Right kidney (tissue), 1 donor: ENCODE measurements around the gene LHPP.

Experiments used
- DNase-seq: peaks from one replicate; pipeline ENCODE4 v3.0.0-alpha.2; 2016

Gene LHPP

DNA sequence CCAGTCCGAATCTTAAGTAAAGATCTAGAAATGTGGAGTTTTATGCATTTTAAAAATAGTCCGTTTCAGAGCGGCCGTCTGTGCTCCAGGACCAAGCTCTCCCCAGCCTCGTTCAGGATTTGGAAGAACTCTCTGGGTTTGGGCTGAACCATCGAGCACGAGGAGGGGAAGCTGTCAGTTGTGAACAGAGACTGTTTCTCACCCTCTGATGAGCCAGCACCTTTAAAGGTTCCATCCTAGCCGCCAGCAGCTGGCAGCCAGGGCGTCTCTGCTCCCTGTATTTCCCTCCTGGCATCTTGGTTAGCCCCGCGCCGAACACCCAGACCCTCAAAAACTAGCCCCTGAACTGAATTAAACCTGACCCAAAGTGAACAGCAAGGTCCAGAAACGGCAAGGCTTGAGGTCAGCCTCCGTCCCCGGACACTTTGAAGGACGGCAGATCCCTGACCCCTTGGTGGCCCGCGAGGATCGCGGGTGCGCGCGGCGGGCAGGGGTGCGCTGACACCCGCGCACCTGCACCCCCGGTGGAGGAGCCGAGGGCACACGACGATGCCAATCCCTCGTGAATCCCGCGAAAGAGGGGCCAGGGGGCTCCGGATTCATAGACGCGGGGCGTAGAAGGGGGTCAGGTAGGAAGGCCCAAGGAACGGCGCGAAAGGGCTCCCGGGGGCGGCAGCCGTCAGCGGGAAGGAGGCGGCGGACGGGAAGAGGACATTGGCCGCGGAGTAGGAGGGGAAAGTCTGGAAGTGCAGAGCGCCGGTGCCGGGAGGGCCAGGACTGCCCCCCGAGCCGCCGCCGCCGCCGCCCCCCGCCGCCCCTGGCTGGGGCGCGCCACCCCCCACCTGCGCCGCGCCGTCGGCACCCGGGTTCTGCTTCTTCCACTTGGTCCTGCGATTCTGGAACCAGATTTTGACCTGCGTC, 14.5 kb upstream of the LHPP start:
- DNase-seq, result no peak

DNA sequence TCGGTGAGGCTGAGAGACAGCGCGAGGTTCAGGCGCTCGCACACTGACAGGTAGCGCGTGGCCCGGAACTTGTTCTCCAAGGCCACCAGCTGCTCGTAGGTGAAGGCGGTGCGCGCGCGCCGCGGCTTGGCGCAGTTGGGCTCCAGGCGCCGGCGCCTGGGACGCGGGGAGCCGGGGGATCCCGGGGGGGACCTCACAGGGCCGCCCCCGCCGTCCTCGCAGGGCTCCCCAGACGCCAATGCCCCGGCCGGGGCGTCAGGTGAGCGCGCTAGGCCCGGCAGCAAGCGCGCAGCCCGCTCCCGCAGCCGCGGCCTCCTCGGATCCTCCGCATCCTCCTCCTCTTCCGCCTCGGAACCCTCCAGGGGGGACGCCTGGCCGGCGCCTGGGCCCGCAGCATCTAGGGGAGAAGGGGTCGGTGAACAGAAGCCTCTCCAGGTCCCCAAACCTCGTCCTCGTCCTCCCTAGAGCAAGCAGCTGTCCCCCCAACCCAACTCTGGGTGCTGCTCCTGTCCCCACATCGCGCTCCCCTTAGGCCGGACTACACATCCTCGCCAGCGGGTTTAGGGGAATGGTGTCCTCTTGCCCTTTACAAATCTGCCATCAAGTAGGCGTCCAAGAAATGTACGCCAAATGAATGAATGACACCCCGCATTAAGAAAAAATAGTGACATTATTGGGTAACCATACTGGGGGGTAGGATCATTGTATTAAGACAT, 13.7 kb upstream of the LHPP start:
- peak; percentile 68 for DNase-seq

DNA sequence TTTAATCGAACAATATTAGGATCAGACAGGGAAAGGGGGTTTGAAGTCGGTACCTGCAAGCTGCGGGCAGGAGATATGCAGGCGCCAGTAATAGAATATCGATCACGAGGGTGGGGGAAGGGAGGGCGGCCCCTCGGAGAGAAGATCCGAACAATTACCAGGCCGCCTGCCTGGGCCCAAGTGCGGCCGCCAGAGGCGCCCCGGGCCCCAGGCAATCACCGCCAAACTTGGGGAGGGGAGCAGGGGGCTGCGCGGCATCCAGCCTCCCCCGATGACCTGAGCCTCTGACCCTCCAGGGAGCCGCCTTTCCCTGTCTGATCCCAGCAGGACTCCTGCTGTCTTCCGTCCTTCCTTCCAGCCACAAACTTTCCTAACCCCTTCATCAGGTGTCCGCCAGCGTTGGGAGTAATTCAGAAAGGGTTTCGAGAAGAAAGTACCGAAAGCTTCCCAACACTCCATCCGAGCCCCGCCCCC, 12.9 kb upstream of the LHPP start:
- peak; percentile 33 for DNase-seq

DNA sequence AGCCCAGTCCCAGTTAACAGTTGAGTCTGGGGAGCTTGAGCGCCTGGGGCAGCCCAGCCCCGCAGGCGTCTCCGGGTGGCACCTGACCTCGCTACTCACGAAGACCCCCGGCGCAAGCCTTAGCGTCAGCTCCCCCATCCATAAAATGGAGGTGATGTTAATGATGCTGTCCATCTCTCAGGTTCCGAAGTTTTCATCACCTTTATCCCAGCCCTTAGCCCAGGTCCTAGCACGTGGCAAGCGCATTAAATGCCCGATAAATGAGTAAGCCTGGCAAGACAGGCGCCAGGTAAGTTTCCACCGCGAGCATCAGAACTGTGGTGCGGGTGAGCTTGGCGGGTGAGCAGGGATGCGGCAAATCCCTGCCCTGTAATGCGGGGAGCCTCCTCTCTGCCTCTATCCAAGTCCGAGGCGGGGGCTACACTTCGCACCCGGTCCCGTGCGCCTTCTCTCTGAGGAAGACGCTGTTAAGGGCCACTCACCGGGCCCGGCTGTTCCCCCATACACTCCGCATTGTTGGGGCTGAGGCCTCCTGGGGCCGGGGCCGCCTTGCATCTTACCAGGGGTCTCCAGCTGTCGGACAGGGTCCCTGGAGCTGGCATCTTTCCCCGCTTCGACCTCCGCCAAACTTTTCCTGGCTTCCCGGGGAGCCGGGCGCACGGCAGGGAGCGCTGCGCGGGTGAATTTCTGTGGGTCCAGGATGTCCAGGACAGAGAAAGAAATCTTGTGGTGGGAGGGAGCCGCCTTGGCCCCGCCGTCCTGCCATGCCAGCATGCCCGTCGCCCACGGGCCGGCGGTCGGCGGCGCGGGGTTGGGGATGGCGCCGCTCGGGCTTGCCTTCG, 12.2 kb upstream of the LHPP start:
- peak; percentile 72 for DNase-seq

DNA sequence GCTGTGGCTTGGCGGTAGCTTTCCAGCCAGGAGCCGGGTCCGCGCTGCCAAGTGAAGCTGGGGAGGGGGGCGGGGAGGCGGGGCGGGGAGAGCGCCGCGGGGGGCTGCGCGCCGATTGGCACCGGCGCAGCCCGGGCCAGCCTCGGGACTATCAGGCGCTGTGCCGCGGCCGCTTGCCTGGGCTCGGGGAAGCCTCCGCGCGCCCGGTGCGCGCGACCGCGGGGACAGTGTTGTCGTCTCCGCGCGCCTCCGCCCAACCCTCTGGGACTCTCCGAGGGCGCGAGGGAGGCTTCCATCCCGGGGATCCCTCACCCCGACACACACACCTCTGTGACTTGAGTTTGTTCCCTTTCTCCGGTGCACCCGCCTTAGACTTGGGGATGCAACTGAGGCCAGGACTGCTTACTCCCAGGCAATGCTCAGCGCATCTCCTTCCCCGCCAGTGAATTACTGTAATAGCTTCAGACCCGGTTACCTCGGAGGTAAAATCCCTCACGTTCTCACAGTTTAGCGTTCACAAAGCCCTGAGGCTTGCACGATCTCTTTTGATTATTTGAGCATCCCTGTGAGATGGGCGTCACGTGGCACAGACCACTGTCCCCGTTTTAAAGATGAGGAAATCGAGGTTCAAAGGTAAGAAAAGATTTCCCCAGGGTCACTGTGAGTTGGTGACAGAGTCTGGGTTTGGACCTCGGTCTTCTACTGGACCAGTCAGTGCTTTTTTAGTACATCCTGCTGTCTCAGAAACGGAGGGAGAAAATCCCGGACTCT, 11.4 kb upstream of the LHPP start, which contains the start of gene NKX1-2:
NKX1-2 (minus strand) TSS at position 24 of the 771 bp plus-strand sequence. CDS start 92 bp downstream, outside the sequence.
- DNase-seq, result peak; percentile 58

DNA sequence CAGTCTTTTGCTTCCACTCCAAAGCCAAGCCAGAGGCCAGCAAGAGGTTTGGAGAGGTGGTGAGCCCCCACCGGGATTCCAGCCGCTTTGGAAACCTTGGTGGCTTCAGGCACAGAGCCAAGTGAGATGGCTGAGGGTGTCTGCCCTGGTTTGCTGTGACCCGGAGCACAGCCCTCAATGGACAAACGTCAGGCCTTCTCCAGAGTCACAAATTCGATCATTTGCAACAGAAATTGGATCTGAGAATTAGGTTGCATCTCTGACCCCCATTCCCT, 10.9 kb upstream of the LHPP start:
- DNase-seq, result no peak

DNA sequence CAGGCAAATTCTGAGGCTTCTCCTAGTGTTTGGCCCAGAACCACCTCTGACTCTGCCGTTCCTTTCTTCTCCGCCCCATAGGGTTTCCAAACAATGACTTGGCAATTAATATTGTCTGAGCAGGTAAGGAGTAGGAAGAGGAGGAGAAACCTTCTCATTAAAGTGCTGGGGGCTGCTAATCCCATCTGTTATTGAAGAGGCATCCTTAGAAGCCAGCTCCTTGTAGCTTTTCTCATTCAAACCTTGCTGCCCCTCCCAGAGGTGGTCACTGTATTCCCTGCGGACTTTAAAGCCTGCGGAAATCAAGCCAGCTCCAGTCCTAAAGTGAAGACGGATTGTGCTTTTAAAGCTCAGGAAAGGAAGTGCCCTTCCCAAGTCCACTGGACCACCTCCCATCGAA, 10.3 kb upstream of the LHPP start:
- no peak for DNase-seq

DNA sequence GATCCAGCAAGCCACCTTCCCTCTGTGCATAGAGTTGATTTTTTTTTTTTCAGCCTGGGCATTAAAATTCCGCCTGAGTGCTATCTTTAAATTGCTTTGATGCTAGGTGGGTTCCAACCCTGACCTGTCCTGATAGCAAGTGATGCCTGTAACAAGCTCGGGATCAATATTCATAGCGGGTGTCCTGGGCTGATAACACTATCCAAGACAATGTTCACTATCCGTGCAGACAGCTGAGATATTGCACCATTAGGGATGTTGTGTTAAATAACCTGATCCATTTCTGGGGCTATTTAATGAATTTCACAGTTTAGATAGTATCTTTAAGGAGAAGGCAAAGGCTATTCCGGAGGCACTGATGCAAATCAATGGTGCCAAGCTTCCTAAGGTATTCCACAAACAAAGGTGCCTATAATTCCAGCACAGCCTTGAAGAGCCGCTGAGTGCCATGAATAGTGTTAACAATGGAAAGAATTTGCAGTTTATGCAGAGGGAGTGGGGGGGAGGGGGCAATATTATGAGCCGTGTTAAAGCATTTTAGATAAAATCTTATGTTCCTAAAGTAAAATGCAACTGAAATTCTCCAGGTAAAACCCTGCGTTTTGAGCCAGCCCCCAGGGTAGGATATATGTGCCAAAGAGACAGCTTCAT, 7.5 kb upstream of the LHPP start:
- no peak for DNase-seq

DNA sequence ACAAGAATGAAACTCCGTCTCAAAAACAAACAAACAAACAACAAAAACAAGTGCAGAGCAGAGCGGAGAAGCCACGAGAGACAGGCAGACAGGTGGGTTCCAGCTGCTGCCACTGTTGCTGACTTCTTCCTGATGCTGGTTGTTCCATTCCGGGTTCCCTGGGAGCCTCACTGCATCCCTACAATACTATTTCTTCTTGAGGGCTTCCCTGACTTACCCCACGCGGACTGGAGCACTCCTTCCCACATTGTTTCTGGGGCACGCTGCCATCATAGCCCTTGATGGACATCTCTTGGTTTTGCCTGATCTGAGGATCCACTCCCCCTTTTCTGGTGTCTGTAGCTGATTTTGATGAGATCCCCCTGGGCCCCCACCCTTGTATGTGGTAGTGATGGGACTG, 6.2 kb upstream of the LHPP start:
- no peak for DNase-seq

DNA sequence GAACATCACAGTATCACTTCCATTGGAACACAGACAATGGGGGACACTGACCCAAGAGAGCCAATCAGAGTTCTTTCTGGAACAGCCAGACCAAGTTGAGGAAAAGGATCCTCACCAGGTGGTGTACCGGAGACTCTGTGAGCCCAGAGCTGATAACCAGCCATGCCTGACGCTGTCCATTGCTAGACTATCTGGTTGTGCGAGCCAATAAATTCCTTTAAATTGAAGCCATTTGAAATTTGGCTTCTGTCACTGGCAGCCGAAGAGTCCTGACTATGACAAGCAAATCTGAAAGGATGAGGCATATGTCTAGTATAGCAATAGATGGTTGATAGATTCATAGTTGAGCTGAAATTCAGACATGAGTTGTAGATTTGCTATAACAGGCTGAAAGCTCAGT, 3.1 kb upstream of the LHPP start:
- DNase-seq, result no peak

DNA sequence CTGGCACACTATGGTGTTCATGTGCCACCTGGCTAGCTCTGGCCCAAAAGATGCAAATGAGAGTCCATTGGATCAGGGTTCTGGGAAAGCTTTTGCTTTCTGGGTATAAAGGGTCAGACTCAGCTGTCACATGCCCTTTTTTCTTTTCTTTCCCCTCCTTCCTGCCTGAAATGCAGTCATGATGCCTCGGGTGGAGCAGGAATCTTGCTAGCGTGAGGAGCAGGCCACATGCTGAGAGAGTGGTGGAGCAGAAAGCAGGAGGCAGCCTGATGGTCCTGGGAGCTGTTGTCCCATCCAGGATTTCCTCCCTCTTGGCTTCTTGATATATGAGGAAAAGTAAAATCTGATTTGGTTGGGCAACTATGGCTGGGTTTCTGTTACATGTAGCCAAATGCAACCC, 2.7 kb upstream of the LHPP start:
- DNase-seq, result no peak

DNA sequence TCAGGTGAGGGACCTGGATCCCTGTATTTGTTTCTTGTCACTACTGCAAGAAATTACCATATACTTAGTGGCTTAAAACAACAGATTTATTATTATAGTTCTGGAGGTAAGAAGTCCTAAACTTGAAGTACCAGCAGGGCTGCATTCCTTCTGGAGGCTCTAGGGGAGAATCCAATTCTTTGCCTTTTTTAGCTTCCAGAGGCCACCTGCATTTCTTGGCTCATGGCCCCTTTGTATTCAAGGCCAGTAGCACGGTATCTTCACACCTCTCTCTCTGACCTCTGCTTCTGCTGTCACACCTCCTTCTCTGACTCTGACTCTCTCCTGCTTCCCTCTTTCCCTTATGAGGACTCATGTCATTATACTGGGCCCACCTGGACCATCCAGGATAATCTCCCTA, 2.2 kb upstream of the LHPP start:
- DNase-seq, result no peak

DNA sequence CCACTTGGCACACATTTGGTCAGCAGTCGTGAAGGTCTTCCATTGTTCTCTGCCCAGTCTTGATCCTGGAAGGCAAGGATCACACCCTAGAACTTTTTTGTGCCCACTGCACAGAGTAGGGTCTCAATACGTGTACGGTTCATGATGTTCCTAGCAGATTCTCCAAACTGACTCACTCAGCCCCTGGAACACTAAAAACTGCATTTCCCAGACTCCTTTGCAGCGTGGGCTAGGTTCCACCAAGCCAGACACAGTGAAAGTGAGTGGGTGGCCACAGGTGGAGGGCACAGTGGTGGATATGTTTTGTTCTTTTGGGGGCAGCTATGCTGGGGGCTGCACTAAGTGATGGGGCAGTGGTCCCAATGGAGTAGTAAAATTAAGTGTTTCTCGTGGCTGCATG, 1.5 kb upstream of the LHPP start:
- DNase-seq, result no peak

DNA sequence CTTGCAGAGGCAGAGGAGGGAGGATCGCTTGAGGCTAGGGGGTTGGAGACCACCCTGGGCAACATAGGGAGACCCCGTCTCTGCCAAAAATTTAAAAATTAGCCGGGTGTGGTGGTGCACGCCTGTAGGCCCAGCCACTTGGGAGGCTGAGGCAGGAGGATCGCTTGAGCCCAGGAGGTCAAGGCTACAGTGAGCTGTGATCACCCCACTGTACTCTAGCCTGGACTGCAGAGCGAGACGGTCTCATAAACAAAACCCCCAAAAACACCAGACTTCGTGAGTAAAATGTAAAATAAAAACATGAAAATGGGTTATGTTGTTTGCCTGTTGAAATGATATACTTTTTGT, 699 bp downstream of the LHPP start:
- DNase-seq, result no peak

DNA sequence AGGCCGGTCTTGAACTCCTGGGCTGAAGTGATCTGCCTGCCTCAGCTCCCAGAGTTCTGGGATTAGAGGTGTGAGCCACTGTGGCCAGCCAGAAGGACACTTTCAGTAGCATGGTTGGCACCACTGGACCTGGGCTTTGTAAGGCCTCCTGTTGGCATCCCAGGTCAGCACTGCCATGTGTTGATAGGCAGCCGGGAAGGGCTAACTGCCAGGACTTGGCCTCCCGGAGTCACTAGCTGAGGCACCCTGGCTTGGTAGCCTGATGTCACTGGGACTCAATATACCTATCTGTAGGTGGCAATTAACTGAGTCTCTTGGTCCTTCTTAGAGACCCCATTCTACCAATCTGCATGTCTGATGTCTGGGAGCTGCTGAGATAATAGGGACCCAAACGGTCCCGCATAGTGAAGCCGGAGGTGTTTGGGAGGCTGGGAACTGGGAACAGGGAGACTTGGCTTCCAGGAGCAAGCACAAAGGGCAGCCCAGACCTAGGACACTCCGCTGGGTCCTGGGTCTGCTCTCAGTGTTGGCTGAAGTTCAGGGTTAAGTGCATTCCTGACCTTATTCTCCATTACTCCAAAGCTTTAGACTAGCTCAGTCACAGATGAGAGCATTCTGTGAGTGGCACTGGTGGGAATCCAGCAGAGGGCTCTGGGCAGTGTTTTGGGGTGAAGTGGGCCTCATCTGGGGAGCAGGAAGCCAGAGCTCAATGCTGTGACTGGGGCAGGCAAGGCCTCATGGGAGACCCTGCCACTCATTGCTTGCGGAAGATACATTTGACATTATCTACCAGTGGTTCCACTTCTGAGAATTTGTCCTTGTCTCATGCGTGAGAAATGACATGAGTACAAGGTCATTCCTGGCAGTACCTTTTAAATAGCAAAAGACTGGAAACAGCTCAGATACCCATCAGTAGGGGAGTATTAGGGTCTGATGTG, 2.7 kb downstream of the LHPP start:
- no peak for DNase-seq

DNA sequence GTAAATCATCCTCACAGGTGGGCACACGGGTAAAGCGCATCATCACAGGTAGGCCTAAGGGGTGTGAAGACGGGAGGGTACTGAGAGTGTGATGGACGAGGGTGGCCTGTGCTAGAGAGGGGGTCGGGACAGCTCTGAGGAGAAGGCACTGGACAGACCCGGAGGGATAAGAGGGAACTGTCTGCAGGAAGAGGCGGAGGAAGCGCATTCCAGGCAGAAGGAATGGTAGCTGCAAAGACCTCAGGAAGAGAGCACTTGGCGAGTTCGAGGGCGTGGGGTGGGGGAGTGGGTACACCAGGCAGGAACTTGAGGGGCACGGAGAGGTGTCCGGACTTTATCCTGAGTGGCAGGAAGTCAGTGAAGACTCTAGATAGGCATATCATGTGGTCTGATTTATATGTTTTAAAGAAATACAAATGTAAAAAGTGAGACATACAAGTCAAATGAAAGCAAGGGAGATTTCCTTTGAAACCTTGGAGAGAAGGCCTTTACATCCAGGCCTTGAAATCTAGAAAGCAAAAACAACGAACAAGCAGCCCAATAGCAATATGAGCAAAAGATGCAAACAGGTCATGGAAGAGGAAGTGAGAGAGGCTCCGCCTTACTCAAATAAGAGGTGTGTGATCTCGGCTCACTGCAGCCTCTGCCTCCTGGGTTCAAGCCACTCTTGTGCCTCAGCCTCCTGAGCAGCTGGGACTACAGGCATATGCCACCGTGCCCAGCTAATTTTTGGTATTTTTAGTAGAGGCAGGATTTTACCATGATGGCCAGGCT, 3.6 kb downstream of the LHPP start:
- no peak for DNase-seq

DNA sequence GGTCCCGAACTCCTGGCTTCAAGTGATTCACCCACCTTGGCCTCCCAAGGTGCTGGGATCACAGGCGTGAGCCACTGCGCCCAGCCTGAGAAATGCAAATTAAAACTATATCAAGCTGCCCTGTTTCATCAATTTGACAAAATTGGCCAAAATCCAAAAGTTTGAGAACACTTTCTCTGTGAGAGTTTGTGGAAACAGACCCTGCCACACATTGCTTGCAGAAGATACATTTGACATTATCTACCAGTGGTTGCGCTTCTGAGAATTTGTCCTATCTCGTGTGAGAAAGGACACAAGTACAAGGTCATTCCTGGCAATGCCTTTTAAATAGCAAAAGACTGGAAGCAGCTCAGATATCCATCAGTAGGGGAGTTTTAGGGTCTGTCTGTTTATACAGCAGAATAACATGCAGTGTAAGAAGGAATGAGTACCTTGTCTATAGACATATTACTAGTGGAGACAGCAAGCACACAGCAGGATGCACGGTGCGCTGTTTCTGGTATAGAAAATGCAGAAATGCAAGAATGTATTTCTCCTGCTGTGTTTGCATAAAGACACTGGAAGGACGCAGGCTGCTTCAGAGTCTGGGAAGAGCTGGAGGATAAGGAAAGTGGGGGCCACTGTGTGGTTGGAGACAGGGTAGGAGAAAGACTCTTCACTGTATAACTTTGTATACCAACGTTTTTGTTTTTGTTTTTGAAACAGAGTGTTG, 4.3 kb downstream of the LHPP start:
- no peak for DNase-seq

DNA sequence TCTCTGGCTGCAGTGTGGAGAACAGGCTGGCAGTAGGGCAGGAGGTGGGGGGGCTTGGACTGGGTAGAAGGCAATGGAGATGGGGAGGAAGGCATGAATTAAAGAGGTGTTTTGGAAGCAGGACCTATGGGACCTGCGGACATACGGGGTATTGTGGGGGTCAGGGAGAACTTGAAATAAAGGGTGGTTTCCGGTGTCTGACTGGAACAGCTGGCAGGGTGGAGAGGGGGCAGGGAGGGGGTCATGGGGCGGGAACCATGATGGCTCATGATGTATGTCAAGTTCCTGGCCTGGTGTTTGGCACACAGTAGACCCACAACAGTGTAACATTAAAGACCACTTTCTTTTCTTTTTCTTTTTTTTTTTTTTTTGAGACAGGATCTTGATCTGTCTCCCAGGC, 5.5 kb downstream of the LHPP start:
- DNase-seq, result no peak

DNA sequence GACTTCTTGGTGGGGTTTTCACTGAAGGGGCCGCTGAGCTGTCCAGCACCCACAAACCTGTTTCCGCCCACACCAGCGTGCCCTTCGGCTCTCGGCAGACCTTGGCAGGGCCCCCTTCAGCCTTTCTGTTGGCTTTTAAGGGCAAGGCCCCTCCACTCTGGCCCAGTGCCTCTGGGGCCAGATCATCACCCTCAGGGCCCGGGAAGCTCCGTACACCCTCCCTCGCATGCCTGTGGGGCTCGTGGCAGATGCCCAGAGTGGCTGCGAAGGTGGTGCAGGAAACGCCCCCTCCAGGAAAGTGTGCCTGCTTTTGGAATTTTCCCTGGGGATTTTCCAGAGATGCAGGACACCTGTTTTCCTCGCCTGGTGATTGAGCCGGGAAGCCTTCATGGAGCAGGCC, 7.0 kb downstream of the LHPP start:
- DNase-seq, result no peak
